Measurements from ENCODE around the gene TM9SF1. TPM values are rescaled to one million over a fixed set of nuclear protein-coding genes. Genes with fewer than 3 reads are reported as not detected.

The TM9SF1 gene
- total and polyA plus RNA-seq, 2 of the 4 experiments (the other 2 are of a cell fraction) = 40.4 to 65.6 TPM

- Histone ChIP-seq H3K27ac (ENCODE audit: insufficient read depth, low read length) (no peak overlapping the region), H3K9ac (ENCODE audit: low read depth, low read length) (no peak overlapping the region), H2BK15ac (ENCODE audit: low read depth, low read length) (no peak overlapping the region), H3K9me3 (ENCODE audit: control insufficient read depth, insufficient read depth, low read length) (no peaks in the 10 kb centered on the region), H2AK9ac (replicated peaks; ENCODE audit: low read depth, low read length, poor library complexity) (no peak overlapping the region), H2AFZ (replicated peaks; ENCODE audit: low read length, poor library complexity) (no peak overlapping the region), H3K14ac (replicated peaks; ENCODE audit: low read depth, low read length) (no peak overlapping the region), H3K18ac (ENCODE audit: low read depth, low read length) (no peak overlapping the region), H4K8ac (ENCODE audit: low read depth in 2 of 2, low read length in 2 of 2) (no peak overlapping the region), H4K20me1 (ENCODE audit: insufficient read depth, low read length) (peaks cover 10% of the 10 kb centered on the region), H2AK5ac (ENCODE audit: low read depth, low read length) (no peak overlapping the region), H3K27me3 (ENCODE audit: control insufficient read depth, insufficient read depth, low read length) (no peaks in the 10 kb centered on the region), H4K91ac (ENCODE audit: insufficient read depth, low read depth, low read length) (no peak overlapping the region), H2BK20ac (ENCODE audit: low read depth, low read length) (no peak overlapping the region), H4K5ac (ENCODE audit: low read depth, low read length) (no peak overlapping the region), H3K4me3 (ENCODE audit: insufficient read depth, low read depth, low read length) (no peak overlapping the region), H3K4me2 (ENCODE audit: low read depth, low read length) (no peak overlapping the region), H3K9me1 (ENCODE audit: insufficient read depth, low read length) (peaks cover 3% of the 10 kb centered on the region; the same call in 1 of the 2 replicates), H3K23ac (ENCODE audit: low read depth, low read length) (no peak overlapping the region), H2BK120ac (ENCODE audit: low read depth, low read length) (no peak overlapping the region), H3K79me1 (ENCODE audit: low read depth in 1 of 2, low read length in 2 of 2) (peaks cover 26 to 50% of the 10 kb centered on the region in 2 experiments), H3K4me1 (ENCODE audit: control insufficient read depth, insufficient read depth, low read length) (peaks cover 9% of the 10 kb centered on the region), H2BK5ac (ENCODE audit: low read depth, low read length, poor library complexity, severe bottlenecking) (no peak overlapping the region), H3K36me3 (ENCODE audit: control insufficient read depth, insufficient read depth, low read length) (peaks cover 43% of the 10 kb centered on the region), H3K4ac (ENCODE audit: low read depth, low read length) (no peak overlapping the region), H3K56ac (ENCODE audit: extremely low read depth, insufficient read depth, low read length) (no peak overlapping the region)
- WGBS, 2 experiments (ENCODE audit: extremely low coverage in 2 of 2, insufficient read length in 1 of 2) = 88% methylated on average over 6 of the region's 9 CpGs; no CpG with 5 or more reads in 1 of the 2 experiments
- intact Hi-C loops (cut with micrococcal nuclease) = no loop called here
- DNase-seq (no peak), ATAC-seq (ENCODE audit: low read depth) (no peak)
- dilution Hi-C loops (cut with HindIII; ENCODE audit: low sequenced_read_pairs, unreplicated experiment) = no loop called here
- no TSS peak for BruUV-seq (replicated peaks)
- in situ Hi-C loops (cut with MboI; ENCODE audit: low sequenced_read_pairs) = no loop called here
- TF ChIP-seq MAFK (IDR thresholded peaks at IDR 0.05; ENCODE audit: low read depth, low read length) = no peak
- no peak for TF ChIP-seq CTCF (conservative IDR thresholded peaks at IDR 0.05; ENCODE audit: low read depth, low read length)
- TF ChIP-seq SMC3 (IDR thresholded peaks at IDR 0.05; ENCODE audit: low read depth, low read length) = no peak
- TF ChIP-seq RFX5 (IDR thresholded peaks at IDR 0.05; ENCODE audit: low read depth, low read length) = no peak
- TF ChIP-seq MXI1 (IDR thresholded peaks at IDR 0.05; ENCODE audit: borderline replicate concordance, low read depth, low read length) = no peak
- no peak for TF ChIP-seq RAD21 (IDR thresholded peaks at IDR 0.05; ENCODE audit: low read length)
- TF ChIP-seq ELK1 (IDR thresholded peaks at IDR 0.05; ENCODE audit: borderline replicate concordance, low read depth, low read length) = no peak
- TF ChIP-seq USF2 (IDR thresholded peaks at IDR 0.05; ENCODE audit: low read depth, low read length) = no peak
- TF ChIP-seq NFE2L2 (IDR thresholded peaks at IDR 0.05; ENCODE audit: low read depth, low read length) = no peak
- no peak for TF ChIP-seq MAZ (IDR thresholded peaks at IDR 0.05; ENCODE audit: borderline replicate concordance, low read depth, low read length)
- TF ChIP-seq CHD1 (IDR thresholded peaks at IDR 0.05; ENCODE audit: low read depth, low read length) = no peak
- TF ChIP-seq RCOR1 (IDR thresholded peaks at IDR 0.05; ENCODE audit: insufficient replicate concordance, low read length) = no peak
- no peak for TF ChIP-seq CEBPB (IDR thresholded peaks at IDR 0.05; ENCODE audit: low read depth, low read length)
- TF ChIP-seq BHLHE40 (IDR thresholded peaks at IDR 0.05; ENCODE audit: low read depth, low read length) = no peak
- TF ChIP-seq FOS (IDR thresholded peaks at IDR 0.05; ENCODE audit: low read depth, low read length) = no peak
- no peak for TF ChIP-seq POLR2A (IDR thresholded peaks at IDR 0.05; ENCODE audit: low read depth, low read length)
- CTCF ChIA-PET = interaction anchor here (0.5 to 4.3 kb wide), 2 partner anchors 10 to 11 kb away, joined by 3 to 14 read pairs; partner anchors contain the start of gene IRF9
- POLR2A ChIA-PET (ENCODE audit: unreplicated experiment) = interaction anchor here (0.7 kb wide), 1 partner anchor 11 kb away, joined by 3 read pairs; the partner anchor contains the start of gene IRF9
These were observed 45.2 kb downstream of the TM9SF1 start for GRCh38 chr14:24150061-24150460.
